NCI-H2196 (cell line): ENCODE measurements around the gene RPS27A.
"Not testable (repeated sequence)": the region's sequence is repeated elsewhere in the genome, so short reads cannot be mapped to it uniquely, and the experiment has no call there.

ENCODE experiments used
- DNase-seq: peaks from one replicate; lab custom pipeline; 2025; ENCODE audit not compliant: unreplicated experiment; lab: John Stamatoyannopoulos, UW

RPS27A gene

GRCh38 chr2:55236992-55237543 is 4.6 kb downstream of the RPS27A start:
- DNase-seq: no peak

DNA sequence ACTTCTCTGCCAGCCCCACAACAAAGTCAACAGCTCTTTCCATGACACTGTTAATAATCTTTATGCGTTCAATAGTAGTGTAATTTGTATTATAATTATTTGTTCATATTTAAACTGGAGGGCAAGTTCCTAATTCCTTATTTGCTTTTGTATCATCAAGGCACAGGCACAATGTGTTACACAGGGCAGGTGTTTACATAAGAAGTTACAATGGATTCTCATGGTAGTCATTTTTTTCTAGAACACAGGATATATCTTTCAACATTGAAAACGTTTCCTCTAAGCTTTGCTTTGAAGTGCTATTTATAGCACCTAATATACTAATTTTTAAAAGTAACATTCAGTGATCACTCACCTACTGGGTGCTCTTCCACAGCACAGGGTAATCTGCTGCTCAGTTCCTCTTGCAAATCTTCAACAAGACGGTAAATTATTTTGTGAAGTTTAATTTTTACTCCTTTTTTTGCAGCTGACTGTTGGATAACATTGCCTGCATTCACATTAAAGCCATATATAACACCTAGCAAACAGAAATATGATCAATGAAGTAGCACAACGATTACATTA is 7.3 kb downstream of the RPS27A start:
- no peak for DNase-seq

- DNase-seq: not testable (repeated sequence)
Observed at GRCh38 chr2:55241582-55241981, 9.1 kb downstream of the RPS27A start.

GRCh38 chr2:55242617-55243016 is 10.1 kb downstream of the RPS27A start:
- DNase-seq: no peak

DNA sequence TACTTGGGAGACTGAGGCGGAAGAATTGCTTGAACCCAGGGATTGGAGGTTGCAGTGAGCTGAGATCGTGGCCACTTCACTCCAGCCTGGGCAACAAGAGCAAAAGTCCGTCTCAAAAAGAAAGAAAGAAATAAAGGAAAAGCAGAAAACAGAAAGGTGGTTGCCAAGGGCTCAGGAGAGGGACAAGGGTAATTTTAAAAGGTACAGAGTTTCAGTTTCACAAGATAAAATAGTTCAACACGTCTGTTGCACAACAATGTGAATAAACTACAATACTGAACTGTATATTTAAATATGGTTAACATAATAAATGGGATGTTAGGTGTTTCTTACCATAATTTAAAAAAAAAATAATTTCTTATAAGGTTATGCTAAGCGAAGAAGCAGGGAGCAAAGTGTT is 12.9 kb downstream of the RPS27A start:
- DNase-seq: no peak

GRCh38 chr2:55247025-55247424 is 14.5 kb downstream of the RPS27A start:
- DNase-seq: peak; percentile 11

GRCh38 chr2:55252832-55253231 is 20.3 kb downstream of the RPS27A start:
- DNase-seq: no peak

- not testable (repeated sequence) for DNase-seq
Observed at GRCh38 chr2:55259586-55259985, 27.1 kb downstream of the RPS27A start.

DNA sequence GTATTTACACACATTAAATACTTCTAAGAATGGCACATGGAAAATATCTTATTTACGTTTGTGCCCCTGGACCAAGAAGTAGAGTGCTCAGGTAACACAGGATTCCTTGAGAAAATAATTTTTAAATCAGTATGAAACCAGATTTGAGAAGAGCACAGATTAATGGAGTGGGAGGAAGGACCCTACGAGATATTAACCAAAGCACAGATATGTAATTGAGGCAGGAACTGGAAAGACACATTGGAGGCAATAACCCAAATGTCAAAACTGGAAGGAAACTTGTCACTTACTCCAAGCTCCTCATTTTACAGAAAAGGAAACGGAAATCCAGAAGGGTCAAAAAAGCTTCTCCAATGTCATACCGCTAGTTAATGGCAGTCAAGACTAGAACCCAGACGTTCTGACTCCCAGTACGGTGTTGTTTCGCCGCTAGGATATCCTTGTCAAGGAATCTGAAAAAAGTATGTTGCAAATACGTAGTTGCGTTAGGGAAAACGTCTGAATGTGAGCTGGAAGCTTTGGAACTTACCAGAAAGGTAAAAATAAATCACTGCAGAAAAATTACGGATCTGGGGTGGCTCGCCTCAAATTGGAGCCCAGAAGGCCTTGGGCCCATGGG is 35.9 kb downstream of the RPS27A start:
- DNase-seq: no peak

GRCh38 chr2:55268907-55269644 is 36.6 kb downstream of the RPS27A start, which contains the start of gene MTIF2:
TSS of gene MTIF2 (minus strand) at chr2:55269231. CDS start at chr2:55263858, 5,373 bp downstream.
- peak; percentile 81 for DNase-seq

DNA sequence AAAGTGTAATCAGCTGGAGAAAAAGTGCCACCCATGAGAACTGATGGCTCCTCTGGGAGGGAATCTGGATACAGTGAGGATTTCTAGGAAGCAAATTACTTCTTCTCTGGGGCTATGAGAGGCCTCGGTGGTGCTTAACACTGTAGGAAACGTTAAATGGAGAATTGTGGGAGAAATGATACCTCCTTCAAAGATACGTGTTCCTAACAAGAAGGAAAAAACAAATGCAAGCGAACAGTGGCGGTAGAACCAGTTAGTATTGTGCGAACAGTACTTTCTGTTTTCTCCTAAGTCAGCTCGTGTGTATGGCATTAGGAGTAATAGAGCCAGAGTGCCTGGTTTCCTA is 37.1 kb downstream of the RPS27A start:
- no peak for DNase-seq

DNA sequence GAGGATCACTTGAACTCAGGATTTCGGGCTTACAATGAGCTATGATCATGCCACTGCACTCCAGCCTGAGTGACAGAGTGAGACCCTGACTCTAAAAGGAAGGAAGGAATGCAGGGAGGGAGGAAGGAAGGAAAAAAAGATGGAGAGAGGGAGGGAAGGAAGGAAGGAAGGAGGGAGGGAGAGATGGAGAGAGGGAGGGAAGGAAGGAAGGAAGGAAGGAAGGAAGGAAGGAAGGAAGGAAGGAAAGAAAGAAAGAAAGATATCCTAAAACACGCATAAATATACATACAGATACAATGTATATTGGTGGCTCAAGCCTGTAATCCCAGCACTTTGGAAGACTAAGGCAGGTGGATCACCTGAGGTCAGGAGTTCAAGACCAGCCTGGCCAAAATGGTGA is 41.9 kb downstream of the RPS27A start:
- DNase-seq: not testable (repeated sequence)

DNA sequence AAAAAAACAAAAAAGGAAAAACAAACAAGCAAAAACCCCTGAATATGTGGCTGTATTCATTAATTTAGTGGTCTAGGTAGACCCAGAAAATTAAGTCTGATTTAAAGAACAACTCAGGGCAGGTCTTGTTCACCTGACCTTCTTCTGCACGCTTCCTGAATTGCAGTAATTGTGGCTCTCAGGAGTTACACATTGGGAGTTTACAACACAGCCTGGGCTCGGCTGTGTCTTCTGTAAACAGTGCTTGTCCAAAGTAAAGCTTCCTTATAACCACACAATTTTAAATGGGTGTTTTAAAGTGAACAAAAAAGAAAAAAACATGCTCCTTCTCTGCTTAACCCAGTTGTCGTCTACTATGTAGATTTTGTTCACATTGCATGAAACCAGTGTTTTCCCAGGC is 44.8 kb downstream of the RPS27A start:
- no peak for DNase-seq

- DNase-seq: not testable (repeated sequence)
Observed at GRCh38 chr2:55279214-55279835, 46.8 kb downstream of the RPS27A start.

- not testable (repeated sequence) for DNase-seq
Observed at GRCh38 chr2:55279859-55280424, 47.5 kb downstream of the RPS27A start.

DNA sequence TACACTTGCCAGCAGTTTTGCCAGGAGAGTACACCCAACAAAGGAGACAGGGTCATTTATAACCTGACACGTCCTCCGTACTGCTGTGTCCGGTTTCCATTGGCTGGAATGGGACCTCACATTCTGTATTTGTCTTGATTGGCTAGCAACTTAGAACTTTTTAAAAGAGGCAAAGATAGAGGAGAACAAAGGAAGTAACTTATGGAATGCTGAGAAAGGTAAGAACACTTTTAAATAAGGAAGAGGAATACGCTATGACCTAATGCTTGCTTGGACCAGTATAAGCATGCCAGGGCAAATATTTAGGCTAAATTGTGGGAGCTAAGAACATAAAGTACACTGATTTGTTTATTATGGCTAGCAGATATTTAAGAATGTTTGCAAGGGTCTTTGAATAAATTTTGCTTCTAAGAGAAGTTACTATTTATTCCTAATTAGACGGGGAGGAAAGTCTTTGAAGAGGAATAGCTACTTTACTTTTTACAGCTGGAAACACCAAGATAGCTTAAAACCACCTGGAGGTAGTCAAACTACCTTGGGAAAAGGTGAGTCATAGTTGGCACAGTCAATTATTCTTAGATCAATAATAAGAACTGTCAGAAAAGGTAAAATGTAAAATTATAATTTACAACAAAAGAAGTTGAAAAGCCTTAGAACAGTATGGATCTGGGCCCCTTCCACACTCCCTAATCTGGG is 48.5 kb downstream of the RPS27A start:
- DNase-seq: not testable (repeated sequence)

- peak; percentile 58 for DNase-seq
Observed at GRCh38 chr2:55282110-55282917, 49.8 kb downstream of the RPS27A start.

- no peak for DNase-seq
Observed at GRCh38 chr2:55283083-55283482, 50.6 kb downstream of the RPS27A start.
